CD8-positive, alpha-beta memory T cell (primary cell): ENCODE results near the gene ZSWIM7. TPM values are rescaled to one million over a fixed set of nuclear protein-coding genes. Genes with fewer than 3 reads are reported as not detected.

Source experiments
- CTCF ChIA-PET: fragments of 350-600 bp; sonication (Branson Sonifier 250); formaldehyde crosslinking; loops from one replicate; lab custom pipeline; 2021; ENCODE audit warnings: antibody characterized with exemption; lab: Charles Lee
- POLR2A ChIA-PET: fragments of 350-600 bp; sonication (Branson Sonifier 250); formaldehyde crosslinking; loops from one replicate; lab custom pipeline; 2021; ENCODE audit warnings: antibody characterized with exemption; lab: Charles Lee
- DNase-seq, 5 donors: peaks; one replicate each; pipeline versions ENCODE4 v3.0.0 to v3.0.0-alpha.2; 2020 to 2022; ENCODE audit warnings: mixed read lengths in 1 of 5
- H3K27ac ChIP-seq: one replicate; pipeline ENCODE4 v1.7.0; 2013; ENCODE audit warnings: low read depth, mild to moderate bottlenecking, low read length, moderate library complexity
- H3K27me3 ChIP-seq: 2 replicates; pipeline ENCODE4 v1.7.0; 2013; ENCODE audit warnings: low read length, mild to moderate bottlenecking; ENCODE audit not compliant: insufficient read depth, poor library complexity, severe bottlenecking
- H3K36me3 ChIP-seq: 2 replicates; pipeline ENCODE4 v1.7.0; 2013; ENCODE audit warnings: mild to moderate bottlenecking, low read length, moderate library complexity; ENCODE audit not compliant: insufficient read depth
- H3K4me1 ChIP-seq: 2 replicates; pipeline ENCODE4 v1.7.0; 2013; ENCODE audit warnings: mild to moderate bottlenecking, low read length, moderate library complexity; ENCODE audit not compliant: insufficient read depth
- H3K4me3 ChIP-seq: 2 replicates; pipeline ENCODE4 v1.7.0; 2013; ENCODE audit warnings: mild to moderate bottlenecking, low read length
- H3K9me3 ChIP-seq: 2 replicates; pipeline ENCODE4 v1.7.0; 2013; ENCODE audit warnings: mild to moderate bottlenecking, low read length
- H3K27ac Mint-ChIP-seq, 8 donors: one replicate each; pipeline ENCODE4 v1.8.0; 2020 to 2021; ENCODE audit warnings: mixed read lengths in 8 of 8, mild to moderate bottlenecking in 6 of 8, inconsistent platforms in 3 of 8, moderate library complexity in 3 of 8
- H3K27me3 Mint-ChIP-seq, 2 donors: one replicate each; pipeline ENCODE4 v1.8.0; 2020 to 2021; ENCODE audit warnings: mixed read lengths in 2 of 2, mild to moderate bottlenecking in 1 of 2, moderate library complexity in 1 of 2
- H3K36me3 Mint-ChIP-seq, 3 donors: one replicate each; pipeline ENCODE4 v1.8.0; 2020 to 2021; ENCODE audit warnings: mixed read lengths in 3 of 3, inconsistent platforms in 1 of 3, mild to moderate bottlenecking in 1 of 3
- H3K4me1 Mint-ChIP-seq, 3 donors: one replicate each; pipeline ENCODE4 v1.8.0; 2020 to 2021; ENCODE audit warnings: mixed read lengths in 3 of 3, inconsistent platforms in 1 of 3, mild to moderate bottlenecking in 1 of 3
- H3K4me3 Mint-ChIP-seq, 7 donors: one replicate each; pipeline ENCODE4 v1.8.0; 2020 to 2021; ENCODE audit warnings: mixed read lengths in 7 of 7, mild to moderate bottlenecking in 6 of 7, moderate library complexity in 4 of 7, inconsistent platforms in 2 of 7
- H3K9me3 Mint-ChIP-seq, 5 donors: one replicate each; pipeline ENCODE4 v1.8.0; 2020 to 2022; ENCODE audit warnings: mixed read lengths in 5 of 5, mild to moderate bottlenecking in 3 of 5, moderate library complexity in 2 of 5, inconsistent platforms in 1 of 5
- polyA plus RNA-seq: library from polyadenylated mRNA; unstranded; fragments of 300-500 nt; fragmentation: Illumina TruSeq; gene quantifications from one replicate; pipeline ENCODE4 v1.2.3, GENCODE V29; 2021
- total RNA-seq, 2 experiments: library from RNA; stranded (reverse); gene quantifications; one replicate each; pipeline ENCODE4 v1.2.3, GENCODE V29; 2021

ZSWIM7 gene
- total and polyA plus RNA-seq, 3 experiments from 2014 or later: 11.0 to 60.4 (median 12.2) TPM

DNA sequence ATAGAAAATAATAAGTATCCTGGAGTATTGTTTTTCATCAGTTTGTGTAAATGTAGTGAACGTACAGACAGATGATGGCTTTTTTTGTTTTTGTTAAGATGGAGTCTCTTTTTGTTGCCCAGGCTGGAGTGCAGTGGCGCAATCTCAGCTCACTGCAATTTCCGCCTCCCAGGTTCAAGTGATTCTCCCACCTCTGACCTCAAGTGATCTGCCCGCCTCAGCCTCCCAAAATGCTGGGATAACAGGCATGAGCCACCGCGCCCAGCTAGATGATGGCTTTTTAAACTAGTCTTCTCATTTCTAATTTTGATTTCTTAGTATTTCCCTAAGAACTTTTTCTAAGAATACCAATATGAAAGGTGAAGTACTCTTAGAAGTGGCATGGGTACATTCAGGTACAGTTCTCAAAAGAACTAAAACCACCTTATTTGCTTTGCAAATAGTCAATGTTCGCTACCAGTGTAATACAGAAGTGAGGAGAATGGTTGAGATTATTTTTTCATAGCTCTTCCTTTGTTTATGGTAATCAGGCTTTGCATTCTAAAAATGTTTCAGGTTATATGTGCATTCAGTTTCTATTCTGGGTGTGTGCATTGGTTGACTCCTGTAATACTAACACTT lies 34.3 kb upstream of the ZSWIM7 start:
- H3K4me1 Mint-ChIP-seq: peaks cover 4 to 10% (median 9%) of the 10 kb centered on the region in 3 donors
- Histone ChIP-seq H3K4me3 (no peak overlapping the region), H3K9me3 (no peaks in the 10 kb centered on the region), H3K27ac (no peak overlapping the region), H3K27me3 (no peaks in the 10 kb centered on the region), H3K36me3 (peaks cover 48% of the 10 kb centered on the region), H3K4me1 (no peaks in the 10 kb centered on the region)
- H3K36me3 Mint-ChIP-seq: peaks cover 6 to 94% (median 21%) of the 10 kb centered on the region in 3 donors
- H3K27me3 Mint-ChIP-seq: no peaks in the 10 kb centered on the region
- POLR2A ChIA-PET: no interaction called here
- CTCF ChIA-PET: no interaction called here
- H3K9me3 Mint-ChIP-seq: no peaks in the 10 kb centered on the region
- peak overlapping the region in 4 of 8 donors; percentile 19 to 64 (median 58) for H3K27ac Mint-ChIP-seq
- no peak overlapping the region for H3K4me3 Mint-ChIP-seq
- DNase-seq: no peak

DNA sequence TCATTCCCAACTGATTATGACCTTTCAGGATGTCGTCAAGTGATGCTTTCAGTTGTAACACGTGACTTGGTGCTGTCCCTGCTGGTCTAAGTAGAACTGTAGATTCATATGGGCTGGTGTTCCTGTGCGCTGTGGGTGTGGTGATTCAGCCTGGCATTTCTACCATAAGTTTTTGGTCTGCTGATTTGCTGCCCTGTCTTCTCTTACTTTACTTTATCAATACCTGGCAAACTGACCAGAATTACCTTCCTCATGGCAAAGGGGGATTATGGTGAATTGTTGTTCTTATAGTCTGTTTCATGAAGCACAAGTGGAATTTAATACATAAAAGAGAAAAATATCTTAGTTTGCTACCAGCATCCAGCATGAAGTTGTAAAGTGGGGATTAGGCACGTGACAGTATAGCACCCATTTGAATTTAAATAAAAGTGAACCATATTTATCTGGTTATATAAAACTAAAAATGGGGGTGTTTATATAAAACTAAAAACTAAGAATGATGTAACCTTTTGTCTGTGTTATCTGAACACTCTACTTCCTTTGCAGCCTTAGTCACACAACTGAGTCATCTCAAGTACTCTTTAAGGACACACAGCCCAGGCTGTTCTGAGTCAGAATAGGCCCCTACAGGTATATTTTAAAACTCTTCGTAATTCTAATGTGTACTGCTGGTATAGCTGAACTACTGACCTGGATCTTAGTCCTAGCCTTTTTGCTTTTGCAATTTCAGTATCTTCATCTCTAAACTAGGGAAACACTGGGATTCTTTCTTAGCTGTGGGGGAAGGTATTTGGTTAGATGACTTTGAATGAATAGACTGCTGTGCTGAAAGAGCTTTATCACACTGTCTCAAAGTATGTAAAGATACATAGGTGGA lies 28.4 kb upstream of the ZSWIM7 start:
- H3K9me3 Mint-ChIP-seq: no peaks in the 10 kb centered on the region
- H3K4me1 Mint-ChIP-seq: peaks cover 13 to 19% (median 17%) of the 10 kb centered on the region in 3 donors
- Histone ChIP-seq H3K27ac (peak overlapping the region; percentile 41), H3K36me3 (peaks cover 76% of the 10 kb centered on the region), H3K4me1 (peaks cover 9% of the 10 kb centered on the region), H3K4me3 (no peak overlapping the region), H3K27me3 (no peaks in the 10 kb centered on the region), H3K9me3 (no peaks in the 10 kb centered on the region)
- ChIA-PET CTCF (interaction anchor here (0.9 to 1.4 kb wide), 4 partner anchors 17 to 39 kb away, joined by 3 read pairs; partner anchors contain the start of genes TTC19 and ZSWIM7), POLR2A (interaction anchor here (1.2 kb wide), 1 partner anchor 28 kb away, joined by 3 read pairs; the partner anchor contains the start of genes TTC19 and ZSWIM7)
- peak overlapping the region; percentile 19 to 93 (median 80) for H3K27ac Mint-ChIP-seq
- H3K4me3 Mint-ChIP-seq: peak overlapping the region in 1 of 7 donors; percentile 27
- DNase-seq: peak in 1 of 5 donors; percentile 55
- peaks cover 4 to 94% (median 22%) of the 10 kb centered on the region in 3 donors for H3K36me3 Mint-ChIP-seq
- H3K27me3 Mint-ChIP-seq: no peaks in the 10 kb centered on the region

DNA sequence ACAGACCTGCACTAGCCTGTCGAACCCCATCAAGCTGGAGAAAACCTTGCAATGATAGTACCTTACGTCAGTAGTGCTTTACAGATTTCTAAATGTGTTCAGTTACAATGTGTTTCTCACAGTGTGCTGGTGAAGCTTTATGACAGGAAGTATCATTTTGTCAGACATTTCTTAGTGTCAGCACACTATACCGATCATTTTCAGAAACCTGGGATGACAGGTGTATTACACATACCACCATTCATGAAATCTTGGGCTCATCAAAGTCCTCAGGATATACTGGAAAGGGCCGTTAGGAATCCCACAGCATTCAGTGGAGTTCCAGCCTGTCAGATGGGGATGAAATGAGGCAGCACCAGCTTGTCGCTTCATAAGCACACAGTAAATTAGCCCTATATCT lies 27.4 kb upstream of the ZSWIM7 start:
- peaks cover 66% of the 10 kb centered on the region for H3K36me3 ChIP-seq
- peak overlapping the region in 6 of 8 donors; percentile 9 to 93 (median 74) for H3K27ac Mint-ChIP-seq
- H3K9me3 Mint-ChIP-seq: no peaks in the 10 kb centered on the region
- no peak overlapping the region for H3K27ac ChIP-seq
- no peaks in the 10 kb centered on the region for H3K27me3 Mint-ChIP-seq
- H3K36me3 Mint-ChIP-seq: peaks cover 4 to 93% (median 17%) of the 10 kb centered on the region in 3 donors
- no peak for DNase-seq
- H3K4me1 Mint-ChIP-seq: peaks cover 19 to 26% (median 19%) of the 10 kb centered on the region in 3 donors
- peaks cover 9% of the 10 kb centered on the region for H3K4me1 ChIP-seq
- no peaks in the 10 kb centered on the region for H3K9me3 ChIP-seq
- ChIA-PET CTCF (interaction anchor here (1.4 kb wide), 1 partner anchor 40 kb away, joined by 3 read pairs; no protein-coding TSS in a partner anchor), POLR2A (no interaction called here)
- no peak overlapping the region for H3K4me3 Mint-ChIP-seq
- no peaks in the 10 kb centered on the region for H3K27me3 ChIP-seq
- H3K4me3 ChIP-seq: no peak overlapping the region

DNA sequence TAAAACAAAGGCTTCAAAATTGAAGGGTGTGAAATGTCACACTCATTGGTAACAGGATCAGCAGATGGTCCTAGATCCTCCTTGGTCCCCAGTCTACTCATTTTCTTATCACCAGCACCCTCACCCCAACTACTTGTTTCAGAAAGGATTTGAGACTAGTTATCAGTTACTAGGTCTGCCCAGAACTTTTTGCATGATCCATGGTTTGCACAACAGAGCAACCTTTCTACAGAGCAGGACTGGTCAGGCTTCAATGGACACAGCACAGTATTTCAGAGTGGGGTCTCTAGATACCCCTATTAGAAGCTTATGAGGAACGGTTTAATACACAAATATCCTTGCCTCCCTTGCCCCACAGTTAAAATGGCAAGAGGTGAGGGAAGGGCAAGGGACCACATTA lies 25.7 kb upstream of the ZSWIM7 start:
- no peaks in the 10 kb centered on the region for H3K9me3 Mint-ChIP-seq
- no peak overlapping the region for H3K27ac ChIP-seq
- CTCF ChIA-PET: no interaction called here
- H3K9me3 ChIP-seq: no peaks in the 10 kb centered on the region
- POLR2A ChIA-PET: no interaction called here
- H3K27me3 ChIP-seq: no peaks in the 10 kb centered on the region
- peaks cover 4 to 90% (median 19%) of the 10 kb centered on the region in 3 donors for H3K36me3 Mint-ChIP-seq
- peak overlapping the region in 5 of 8 donors; percentile 9 to 44 (median 18) for H3K27ac Mint-ChIP-seq
- H3K36me3 ChIP-seq: peaks cover 58% of the 10 kb centered on the region
- no peak overlapping the region for H3K4me3 Mint-ChIP-seq
- peaks cover 9% of the 10 kb centered on the region for H3K4me1 ChIP-seq
- no peak for DNase-seq
- peaks cover 21 to 35% (median 29%) of the 10 kb centered on the region in 3 donors for H3K4me1 Mint-ChIP-seq
- H3K27me3 Mint-ChIP-seq: no peaks in the 10 kb centered on the region
- no peak overlapping the region for H3K4me3 ChIP-seq

DNA sequence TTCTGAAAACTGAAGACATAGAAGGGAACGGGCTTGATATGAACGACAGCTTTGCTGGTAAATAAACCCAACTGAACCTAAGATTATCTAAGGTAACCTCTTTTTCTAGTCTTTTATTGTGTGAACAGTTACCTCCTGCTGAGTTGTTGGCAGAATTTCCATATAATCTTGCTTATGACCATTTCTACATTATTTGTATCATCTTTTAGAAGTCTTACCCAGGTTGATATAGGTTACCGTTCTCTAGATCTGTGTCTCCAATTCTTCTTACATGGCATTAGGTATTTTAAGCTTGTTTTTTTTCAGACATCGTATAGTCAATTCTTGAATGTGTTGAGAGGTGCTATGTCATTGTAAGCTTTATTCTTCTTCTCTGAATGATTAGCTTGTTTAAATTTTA lies 24.4 kb upstream of the ZSWIM7 start:
- H3K9me3 Mint-ChIP-seq: no peaks in the 10 kb centered on the region
- Histone ChIP-seq H3K36me3 (peaks cover 52% of the 10 kb centered on the region), H3K4me3 (no peak overlapping the region), H3K9me3 (no peaks in the 10 kb centered on the region), H3K4me1 (peaks cover 9% of the 10 kb centered on the region), H3K27me3 (no peaks in the 10 kb centered on the region), H3K27ac (no peak overlapping the region)
- H3K27me3 Mint-ChIP-seq: no peaks in the 10 kb centered on the region
- peaks cover 4 to 89% (median 22%) of the 10 kb centered on the region in 3 donors for H3K36me3 Mint-ChIP-seq
- peaks cover 24 to 40% (median 31%) of the 10 kb centered on the region in 3 donors for H3K4me1 Mint-ChIP-seq
- ChIA-PET CTCF (no interaction called here), POLR2A (interaction anchor here (0.6 kb wide), 1 partner anchor 14 kb away, joined by 7 read pairs; no protein-coding TSS in a partner anchor)
- peak overlapping the region in 3 of 8 donors; percentile 24 to 49 (median 32) for H3K27ac Mint-ChIP-seq
- H3K4me3 Mint-ChIP-seq: no peak overlapping the region
- DNase-seq: no peak

DNA sequence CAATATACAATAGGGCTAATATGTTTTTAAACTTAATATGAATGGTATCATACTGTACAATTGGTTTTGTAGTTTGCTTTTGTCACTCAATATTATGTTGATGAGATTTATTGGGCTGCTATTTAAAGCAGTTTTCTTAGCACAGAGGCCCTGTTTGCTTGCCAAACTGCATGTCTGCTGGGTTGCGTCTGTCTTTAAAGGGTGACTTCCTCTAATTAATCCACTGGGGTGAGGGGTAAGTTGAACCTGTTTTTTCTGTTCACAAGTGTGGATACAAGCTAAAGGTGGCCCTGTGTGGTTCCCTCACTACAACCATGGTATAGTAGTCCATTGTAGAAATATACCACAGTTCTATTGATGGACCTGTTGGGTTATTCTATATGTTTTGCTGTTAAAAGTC lies 19.8 kb upstream of the ZSWIM7 start:
- Mint-ChIP-seq H3K4me1 (peaks cover 16 to 35% (median 33%) of the 10 kb centered on the region in 3 donors), H3K4me3 (no peak overlapping the region), H3K36me3 (peaks cover 9 to 76% (median 10%) of the 10 kb centered on the region in 3 donors), H3K27ac (peak overlapping the region in 3 of 8 donors; percentile 29 to 78 (median 42)), H3K27me3 (no peaks in the 10 kb centered on the region), H3K9me3 (no peaks in the 10 kb centered on the region)
- no peaks in the 10 kb centered on the region for H3K9me3 ChIP-seq
- no peak overlapping the region for H3K4me3 ChIP-seq
- no peak for DNase-seq
- peaks cover 14% of the 10 kb centered on the region for H3K36me3 ChIP-seq
- no peaks in the 10 kb centered on the region for H3K27me3 ChIP-seq
- no peaks in the 10 kb centered on the region for H3K4me1 ChIP-seq
- CTCF ChIA-PET: interaction anchor here (1.5 kb wide), 1 partner anchor 20 kb away, joined by 3 read pairs; the partner anchor contains the start of genes TTC19 and ZSWIM7
- POLR2A ChIA-PET: no interaction called here
- no peak overlapping the region for H3K27ac ChIP-seq

DNA sequence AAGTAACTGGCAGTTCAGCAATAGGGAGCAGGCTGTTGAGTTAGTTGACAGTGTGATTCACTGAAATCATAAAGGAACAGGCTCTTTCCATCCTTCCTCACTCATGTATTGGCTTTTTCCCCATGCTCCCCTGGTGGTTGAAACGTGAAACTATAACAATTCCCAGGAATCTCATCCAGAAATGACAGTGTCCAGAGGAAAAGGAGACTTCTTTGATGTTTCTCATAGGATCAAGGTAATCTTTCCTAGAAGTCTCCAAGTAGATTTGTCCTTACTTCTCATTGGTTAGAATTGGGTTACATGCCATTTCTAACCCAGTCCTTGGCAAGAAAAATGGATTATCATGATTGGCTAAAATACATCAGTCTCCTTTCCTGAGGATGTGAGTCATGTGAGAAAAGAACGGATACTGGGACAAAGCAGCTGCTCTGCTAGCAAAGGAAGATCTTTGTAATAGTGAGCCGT lies 14.5 kb upstream of the ZSWIM7 start:
- no peak overlapping the region for H3K4me3 ChIP-seq
- Mint-ChIP-seq H3K27ac (peak overlapping the region in 2 of 8 donors; percentile 17 to 50), H3K9me3 (no peaks in the 10 kb centered on the region), H3K4me1 (peaks cover 12 to 37% (median 33%) of the 10 kb centered on the region in 3 donors), H3K4me3 (no peak overlapping the region), H3K36me3 (peaks cover 4 to 72% (median 9%) of the 10 kb centered on the region in 3 donors), H3K27me3 (no peaks in the 10 kb centered on the region)
- H3K4me1 ChIP-seq: no peaks in the 10 kb centered on the region
- no peaks in the 10 kb centered on the region for H3K27me3 ChIP-seq
- no peak for DNase-seq
- no peak overlapping the region for H3K27ac ChIP-seq
- ChIA-PET CTCF (no interaction called here), POLR2A (no interaction called here)
- no peaks in the 10 kb centered on the region for H3K9me3 ChIP-seq
- peaks cover 8% of the 10 kb centered on the region for H3K36me3 ChIP-seq
